Stimulated activated CD4-positive, alpha-beta T cell treated with anti-CD3 and anti-CD28 coated beads, TNF-alpha, amount 100 ng/mL, for 24 hours (primary cell): ENCODE measurements around the gene DYRK1A.
"Not testable (repeated sequence)": the region's sequence is repeated elsewhere in the genome, so short reads cannot be mapped to it uniquely, and the experiment has no call there.

Experiments used
- DNase-seq, 3 experiments: peaks; one replicate each; pipeline ENCODE4 v3.0.0-alpha.2; 2020; ENCODE audit warnings: low read depth in 3 of 3

Gene DYRK1A

DNA sequence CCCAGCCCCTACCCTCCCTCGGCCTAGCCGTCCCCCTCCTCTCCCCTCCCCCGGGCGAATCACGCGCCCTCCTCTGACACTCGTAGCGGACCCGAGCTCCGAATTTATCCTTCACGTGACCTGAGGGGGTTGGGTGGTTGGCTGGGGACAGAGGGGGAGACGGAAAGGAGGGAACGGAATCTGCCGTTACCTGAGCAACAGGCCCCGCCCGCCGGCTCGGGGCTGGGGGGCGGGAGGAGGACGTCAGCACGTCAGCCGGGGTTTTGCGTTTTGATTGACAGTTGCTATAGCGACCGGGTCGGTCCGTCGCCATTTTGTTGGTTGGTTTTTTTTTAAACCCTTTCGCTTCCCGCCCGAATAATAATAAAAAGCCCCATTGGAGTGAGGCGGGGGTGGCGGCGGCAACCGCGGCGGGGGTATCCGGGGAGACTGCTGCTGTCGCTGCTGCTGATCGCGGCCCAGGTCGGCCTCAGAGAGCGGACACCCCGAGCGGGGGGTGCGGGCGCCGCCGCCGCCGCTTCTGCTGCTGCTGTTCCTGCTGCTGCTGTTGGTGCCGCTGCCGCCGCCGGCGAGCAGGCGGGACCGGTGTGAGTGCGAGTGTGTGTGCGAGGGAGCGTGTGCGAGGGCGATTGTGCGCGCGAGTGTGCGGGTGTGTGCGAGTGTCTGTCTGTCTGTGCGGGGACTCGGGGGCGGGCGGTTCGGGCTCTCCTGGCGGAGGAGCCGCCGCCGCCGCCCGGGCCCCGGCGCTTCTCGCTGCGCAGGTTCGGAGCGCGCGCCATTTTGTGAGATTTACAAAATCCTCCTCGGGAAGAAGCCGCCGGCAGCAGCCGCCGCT lies at the start of gene DYRK1A:
TSS of gene DYRK1A (plus strand) at position 292 of the 835 bp plus-strand sequence. CDS start 53,602 bp downstream, outside the sequence.
- DNase-seq, result peak; percentile 96 to 97 (median 96)

DNA sequence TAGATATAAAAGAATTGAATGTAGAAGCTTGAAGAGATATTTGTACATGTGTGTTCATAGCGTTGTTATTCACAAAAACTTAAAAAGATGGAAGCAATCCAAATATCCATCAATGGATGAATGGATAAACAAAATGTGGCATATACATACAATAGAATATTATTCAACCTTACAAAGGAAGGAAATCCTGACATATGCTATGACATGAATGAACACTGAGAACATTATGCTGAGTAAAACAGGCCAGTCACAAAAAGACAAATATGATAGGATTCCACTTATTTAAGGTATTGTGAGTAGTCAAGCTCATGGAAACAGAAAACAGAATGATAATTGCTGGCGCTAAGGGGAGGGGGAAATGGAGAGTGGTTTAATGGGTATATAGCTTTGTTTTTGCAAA lies 47.0 kb upstream of the DYRK1A start:
- DNase-seq, result no peak

DNA sequence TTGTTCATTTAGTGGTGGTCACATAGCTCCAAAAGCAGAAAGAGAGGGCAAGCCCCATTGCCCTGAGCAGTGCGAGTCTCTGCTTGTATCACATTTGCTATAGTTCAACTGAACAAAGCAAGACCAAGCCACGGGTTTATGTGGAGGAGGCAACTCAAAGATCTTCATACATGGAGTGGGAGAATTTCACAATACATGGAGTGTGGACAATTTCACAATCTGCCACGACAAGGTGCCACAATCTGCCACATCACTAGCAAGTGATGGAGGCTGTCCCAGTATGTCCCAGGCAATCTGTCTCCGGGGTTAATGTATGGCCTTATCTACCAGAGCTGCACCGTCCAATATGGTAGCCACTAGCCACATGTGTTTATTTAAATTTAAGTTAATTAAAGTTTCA lies 44.5 kb upstream of the DYRK1A start:
- DNase-seq, result no peak

DNA sequence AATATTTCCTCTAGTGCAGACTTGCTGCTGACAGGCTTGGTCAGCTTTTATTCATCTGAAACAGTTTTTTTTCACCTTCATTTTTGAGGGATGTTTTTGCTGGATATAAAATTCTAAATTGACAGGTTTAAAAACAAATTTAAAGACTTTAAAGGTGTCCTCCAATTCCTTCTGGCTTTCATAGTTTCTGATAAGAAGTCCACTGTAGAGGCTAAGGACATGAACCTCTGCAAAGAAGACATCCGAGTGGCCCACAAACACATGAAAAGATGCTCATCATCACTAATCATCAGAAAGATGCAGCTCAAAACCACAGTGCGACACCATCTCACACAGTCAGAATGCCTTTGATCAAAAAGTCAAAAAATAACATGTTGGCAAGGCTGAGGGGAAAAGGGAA lies 42.0 kb upstream of the DYRK1A start:
- DNase-seq, result no peak

DNA sequence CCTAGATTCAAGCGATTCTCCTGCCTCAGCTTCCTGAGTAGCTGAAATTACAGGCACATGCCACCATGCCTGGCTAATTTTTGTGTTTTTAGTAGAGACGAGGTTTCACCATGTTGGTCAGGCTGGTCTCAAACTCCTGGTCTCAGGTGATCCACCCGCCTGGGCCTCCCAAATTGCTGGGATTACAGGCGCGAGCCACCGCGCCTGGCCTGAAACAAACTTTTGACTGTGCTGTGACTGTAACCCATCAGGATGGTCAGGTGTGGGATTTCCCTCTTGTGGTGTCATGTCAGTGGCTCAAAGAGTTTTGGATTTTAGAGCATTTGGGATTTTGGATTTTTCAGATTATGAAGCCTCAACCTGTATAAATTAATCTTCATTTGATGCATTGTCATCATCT lies 38.4 kb upstream of the DYRK1A start:
- not testable (repeated sequence) for DNase-seq

DNA sequence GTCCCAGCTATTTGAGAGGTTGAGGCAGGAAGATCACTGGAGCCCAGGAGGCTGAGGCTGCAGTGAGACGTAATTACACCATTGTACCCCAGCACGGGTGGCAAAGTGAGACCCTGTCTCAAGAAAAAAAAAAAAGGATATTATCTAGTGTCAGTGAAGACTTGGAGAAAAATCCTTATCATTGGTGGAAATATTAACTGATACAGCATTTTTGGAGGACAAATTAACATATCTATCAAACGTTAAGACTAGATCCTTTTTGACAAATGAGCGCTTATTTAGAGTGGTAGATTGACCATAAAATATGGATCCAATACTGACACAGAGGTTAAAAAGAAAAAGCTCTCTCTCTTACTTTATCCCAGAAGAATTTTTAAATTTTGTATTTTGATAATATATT lies 35.2 kb upstream of the DYRK1A start:
- DNase-seq, result no peak

DNA sequence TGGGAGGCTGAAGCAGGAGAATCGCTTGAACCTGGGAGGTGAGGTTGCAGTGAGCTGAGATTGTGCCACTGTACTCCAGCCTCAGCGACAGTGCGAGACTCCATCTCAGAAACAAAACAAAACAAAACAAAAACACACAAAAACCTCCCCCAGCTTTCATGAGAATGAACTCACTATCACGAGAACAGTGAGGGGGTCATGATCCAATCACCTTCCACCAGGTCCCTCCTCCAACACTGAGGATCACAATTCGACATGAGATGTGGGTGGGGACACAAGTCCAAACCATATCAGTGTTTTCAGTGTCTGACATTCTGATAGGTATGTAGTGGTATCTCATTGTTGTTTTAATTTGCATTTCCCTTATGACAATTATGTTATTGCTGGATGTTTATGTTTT lies 31.5 kb upstream of the DYRK1A start:
- no peak for DNase-seq

DNA sequence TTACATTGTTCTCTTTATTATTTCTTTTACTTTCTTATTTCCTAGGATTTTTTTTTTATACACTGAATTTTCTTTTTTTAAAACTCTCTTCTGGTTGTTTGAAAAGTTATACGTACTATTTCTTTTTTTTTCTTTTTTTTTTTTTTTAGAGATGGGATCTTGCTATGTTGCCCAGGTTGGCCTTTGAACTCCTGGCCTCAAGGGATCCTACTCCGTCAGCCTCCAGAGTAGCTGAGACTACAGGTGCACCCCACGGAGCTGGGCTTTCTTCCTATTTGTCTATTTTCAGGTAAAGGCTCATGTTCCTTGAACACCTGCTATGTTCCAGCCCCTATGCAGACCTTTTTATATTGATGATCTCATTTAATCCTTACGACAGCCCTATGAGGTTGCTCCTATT lies 29.4 kb upstream of the DYRK1A start:
- no peak for DNase-seq

DNA sequence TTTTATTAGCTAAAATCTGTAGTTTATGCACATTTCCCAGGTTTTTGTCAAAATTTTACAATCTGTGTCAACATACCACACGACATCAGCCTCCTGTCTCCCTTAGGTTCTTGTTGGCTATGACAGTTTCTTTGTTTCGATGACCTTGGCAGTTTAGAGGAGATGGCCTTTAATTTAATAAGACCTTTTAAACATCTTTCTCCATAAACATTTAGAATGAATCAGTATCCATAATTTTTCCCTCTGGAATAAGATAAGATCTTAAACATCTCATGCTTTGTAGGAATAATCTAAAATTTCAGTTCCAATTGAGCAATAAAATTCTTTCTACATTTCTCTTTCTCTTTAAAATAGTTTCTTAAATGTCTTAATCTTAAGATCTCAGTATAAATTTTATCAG lies 28.7 kb upstream of the DYRK1A start:
- no peak for DNase-seq

DNA sequence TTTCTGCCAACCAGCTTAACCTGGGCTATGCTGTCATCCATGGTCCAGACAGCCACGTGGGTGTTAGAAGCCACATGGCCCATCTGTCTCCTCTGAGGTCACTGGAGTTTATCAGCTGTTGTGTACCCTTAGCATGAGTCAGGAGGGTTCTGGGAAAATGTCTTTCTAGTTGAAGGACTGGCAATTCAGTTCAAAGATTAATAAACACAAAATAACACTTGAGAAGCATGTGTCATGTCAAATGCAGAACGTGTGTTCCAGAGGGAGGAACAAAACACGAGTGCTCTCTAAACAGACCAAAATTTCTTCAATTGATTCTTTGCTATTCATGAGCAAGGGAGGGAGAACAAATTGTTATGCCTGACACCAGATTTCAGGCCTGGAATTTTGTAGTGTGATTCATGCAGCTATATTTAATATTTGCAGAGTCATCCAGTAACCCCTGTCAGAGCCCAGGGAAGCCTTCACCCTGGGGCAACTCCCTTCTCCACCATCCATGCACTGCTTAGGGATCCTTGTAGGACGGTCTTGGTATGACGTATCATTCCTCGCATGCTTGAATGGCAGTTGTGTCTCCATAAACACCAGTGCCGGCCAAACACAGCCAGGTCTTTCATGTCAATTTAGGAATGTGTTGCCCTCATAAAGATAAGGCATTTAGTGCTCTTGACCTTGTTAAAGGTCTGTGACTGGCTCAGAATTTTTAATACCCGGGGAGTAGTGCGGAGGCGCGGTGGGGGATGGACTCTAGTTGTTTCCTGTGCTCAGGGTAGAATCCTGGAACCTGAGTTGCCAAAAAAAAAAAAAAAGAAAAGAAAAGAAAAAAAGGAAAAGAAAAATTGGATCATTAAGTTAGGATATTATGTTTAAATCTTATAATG lies 27.7 kb upstream of the DYRK1A start:
- DNase-seq, result no peak

DNA sequence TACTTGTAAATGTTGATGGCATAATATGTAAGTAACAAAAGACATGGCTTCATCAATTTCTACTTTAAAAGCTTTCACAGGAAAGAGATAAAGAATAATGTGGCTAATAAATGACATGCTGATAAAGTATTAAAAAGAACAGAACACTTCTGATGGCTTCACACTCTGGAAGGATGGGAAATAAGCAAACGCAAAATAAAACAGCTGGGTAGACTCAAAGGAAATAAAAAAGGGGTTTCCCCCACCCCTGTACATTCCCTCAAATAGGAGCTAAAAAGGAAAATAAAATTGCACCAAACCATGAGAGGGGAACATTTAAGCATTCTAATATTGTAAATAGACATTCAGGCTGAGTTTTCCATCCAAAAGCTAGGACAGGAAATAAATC lies 27.0 kb upstream of the DYRK1A start:
- no peak for DNase-seq

DNA sequence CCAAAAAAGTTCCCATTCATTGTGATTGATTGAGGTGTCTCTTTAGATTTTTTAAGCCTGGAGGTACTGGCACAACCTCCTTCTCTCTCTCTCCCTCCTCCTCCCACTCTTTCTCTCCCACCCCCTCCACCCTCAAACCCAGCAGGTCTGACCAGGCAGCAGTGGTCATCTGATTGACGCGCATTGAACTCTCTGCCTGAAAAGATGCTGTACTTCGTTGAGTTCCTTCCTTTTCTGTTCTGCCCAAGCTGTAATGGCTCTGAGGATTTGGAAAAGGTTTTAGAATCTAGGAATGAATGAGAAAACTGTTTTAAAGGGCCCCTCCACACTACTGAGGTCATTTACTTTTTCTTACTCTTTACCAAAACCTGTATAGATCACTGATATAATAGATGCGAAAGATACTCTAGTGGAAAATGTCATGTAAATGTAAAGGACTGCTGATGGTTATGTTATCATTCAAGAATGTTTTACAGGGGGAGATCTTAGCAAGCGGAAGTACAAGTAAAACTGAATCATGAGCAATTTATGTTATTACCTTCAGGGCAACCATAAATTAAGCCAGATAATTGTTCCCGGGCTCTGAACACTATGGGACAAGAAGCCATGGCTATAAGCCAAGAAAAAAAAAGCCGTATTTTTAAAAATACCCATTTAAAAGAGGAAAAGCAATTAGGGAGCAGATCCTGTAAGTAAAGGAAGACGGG lies 25.2 kb upstream of the DYRK1A start:
- DNase-seq, result no peak

DNA sequence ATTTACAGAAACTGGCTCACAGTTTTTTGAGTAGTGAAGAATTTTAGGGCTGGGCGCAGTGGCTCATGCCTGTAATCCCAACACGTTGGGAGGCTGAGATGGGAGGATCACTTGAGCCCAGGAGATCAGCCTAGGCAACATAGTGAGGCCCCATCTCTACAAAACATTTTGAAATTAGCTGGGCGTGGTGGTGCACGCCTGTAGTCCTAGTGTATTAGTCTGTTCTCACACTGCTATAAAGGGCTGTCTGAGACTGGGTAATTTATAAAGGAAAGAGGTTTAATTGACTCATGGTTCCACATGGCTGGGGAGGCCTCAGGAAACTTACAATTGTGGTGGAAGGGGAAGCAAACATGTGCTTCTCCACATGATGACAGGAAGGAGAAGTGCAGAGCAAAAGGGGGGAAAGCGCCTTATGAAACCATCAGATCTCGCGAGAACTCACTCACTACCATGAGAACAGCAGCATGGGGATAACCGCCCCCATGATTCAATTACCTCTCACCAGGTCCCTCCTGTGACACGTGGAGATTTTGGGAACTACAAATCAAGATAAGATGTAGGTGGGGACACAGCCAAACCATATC lies 24.4 kb upstream of the DYRK1A start:
- no peak for DNase-seq

DNA sequence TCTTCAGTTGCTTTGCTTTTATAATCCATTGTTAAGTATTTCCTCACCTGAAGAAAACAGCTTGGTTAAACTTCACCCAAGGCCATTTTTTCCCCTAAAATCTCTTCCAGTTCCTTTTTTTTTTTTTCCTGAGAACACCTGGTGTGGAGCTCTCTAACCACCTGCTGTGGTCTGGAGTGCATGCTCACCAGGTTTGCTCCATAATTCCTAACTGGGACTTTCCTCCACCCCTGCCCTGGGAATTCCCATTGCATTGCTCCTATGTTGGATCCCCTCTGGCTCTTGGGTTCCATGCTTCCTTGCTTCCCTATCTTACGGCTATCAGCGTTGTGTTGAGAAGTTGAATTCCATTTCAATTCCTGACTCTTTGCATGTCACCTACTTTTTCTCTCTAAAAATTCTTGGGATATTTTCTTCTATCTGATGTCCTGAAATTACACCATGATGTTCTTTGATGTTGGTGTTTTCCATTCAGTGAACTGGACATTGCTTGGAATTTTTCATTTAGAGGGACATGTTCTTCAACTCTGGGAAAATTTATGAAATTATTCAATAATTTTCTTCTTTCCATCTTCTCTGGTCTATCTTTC lies 19.6 kb upstream of the DYRK1A start:
- DNase-seq, result no peak

DNA sequence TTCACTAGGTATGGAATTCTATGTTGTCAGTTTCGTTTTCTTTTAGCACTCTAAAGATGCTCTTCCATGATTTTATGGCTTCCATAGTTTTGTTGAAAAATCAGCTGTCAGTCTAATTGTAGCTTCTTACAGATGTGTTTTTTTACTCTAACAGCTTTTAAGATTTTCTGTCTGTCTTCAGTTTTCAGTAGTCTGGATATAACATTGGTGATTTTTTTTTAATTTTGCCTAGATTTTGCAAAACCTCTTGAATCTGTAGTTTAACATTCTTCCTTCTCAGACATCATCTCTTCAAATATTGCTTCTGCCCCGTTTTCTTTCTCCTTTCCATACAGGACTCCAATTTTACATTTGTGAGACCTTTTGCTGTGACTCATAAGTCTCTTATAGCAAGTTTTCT lies 17.9 kb upstream of the DYRK1A start:
- no peak for DNase-seq

DNA sequence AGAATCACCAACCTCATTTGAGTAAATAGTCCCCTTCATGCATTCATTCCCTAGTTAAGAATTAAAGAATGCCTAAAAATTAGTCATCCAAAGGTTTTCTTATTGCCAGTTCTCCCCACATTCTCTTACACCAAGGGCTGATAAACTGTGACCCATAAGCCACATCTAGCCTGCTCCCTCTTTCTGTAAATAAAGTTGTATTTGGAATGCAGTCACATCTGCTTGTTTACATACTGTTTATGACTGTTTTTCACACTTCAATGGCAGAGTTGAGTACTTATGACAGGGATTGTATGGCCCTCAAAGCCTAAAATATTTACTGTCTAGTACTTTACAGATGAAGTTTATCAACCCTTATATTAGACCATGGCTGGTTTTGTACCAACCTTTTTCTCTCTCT lies 16.1 kb upstream of the DYRK1A start:
- no peak for DNase-seq

DNA sequence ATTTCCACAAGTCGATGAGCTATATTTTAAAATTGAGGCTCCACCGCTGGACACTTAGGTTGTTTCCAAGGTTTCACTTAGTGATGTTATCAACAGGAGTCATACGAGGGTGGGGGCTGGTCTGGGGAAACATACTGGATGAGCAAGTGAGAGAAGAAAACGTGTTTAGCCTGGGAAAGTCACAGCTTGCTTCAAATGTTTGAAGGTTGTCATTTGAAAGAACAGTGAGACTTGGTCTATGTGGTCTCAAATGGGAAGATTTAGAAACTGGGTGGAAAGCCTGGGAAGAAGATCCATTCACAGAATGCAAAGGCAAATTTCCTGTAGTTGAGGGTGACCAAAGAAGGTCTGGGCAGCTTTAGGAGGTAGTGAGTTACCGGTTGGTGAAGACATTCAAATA lies 9.9 kb upstream of the DYRK1A start:
- no peak for DNase-seq

DNA sequence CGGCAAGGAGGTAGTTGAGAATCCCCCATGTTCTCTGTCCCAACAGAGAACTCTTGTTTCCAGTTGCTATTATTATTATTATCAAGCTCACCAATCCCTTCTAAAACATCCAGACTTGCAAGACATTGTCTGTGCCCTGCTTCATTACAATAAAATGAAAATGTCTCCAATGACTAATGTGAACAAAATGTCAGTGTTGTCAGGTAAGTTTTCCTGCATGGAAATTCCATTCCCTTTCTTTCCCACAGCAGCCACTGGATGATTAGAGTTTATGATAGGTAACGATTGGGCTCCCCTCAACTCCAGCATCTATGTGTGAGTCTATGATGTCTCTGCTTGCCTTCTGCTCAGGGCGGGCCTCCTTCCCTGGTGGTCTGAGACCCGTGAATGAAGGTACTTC lies 8.9 kb upstream of the DYRK1A start:
- DNase-seq, result no peak

DNA sequence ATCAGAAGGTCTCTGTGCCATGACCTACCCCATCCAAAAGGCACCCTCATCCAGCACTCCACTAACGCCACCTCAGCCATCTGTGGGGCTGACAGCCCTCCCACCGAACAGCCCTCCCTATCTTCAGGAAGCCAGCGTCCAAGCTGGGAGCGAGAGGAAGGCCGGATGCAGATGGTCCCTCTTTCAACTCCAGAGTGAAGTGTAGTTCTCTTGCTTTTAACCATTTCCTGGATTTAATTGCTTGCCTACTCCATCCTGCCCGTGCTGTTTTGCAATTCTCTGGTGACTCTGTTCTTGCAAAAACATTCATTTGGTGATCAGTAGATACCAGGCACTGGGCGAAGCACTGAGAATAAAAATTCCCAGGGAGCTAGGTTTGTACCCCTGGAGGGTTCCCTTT lies 8.2 kb upstream of the DYRK1A start:
- no peak for DNase-seq

DNA sequence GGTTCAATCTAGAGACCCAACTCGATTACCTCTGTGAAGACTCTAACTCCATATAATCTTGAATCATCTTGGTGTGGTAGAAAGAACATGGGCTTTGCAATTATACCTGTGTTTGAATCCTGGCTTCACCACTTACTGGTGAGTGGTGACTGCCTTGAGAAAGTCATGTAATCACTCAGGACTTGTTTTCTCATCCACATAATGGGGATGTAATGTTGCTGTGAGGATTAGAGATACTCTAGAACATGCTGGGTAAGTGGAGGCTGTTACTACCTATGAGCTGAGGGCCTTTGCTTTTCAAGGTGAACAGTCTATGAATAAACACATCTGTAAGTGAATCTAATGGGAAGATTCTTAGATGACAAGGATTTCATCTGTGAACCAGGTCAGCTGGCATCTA lies 2.6 kb upstream of the DYRK1A start:
- no peak for DNase-seq

DNA sequence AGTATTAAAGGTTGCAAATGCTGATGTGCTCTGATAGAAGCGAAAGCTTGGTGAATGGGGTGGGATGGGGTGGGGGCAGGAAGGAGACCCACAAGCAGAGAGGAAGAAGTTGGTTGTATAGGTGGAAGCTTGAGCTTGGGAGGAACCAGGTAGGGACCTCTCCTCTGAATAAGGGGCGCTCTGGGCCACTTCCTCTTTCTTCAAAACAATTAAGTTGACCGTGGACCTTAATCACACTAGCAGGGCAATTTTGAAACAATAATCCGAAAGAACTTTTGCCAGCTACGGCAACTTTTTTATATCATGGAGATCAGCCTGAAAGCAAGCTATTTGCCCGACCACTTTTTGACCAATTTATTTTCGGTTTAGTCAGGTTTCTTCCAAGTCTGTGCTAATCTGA lies 1.9 kb upstream of the DYRK1A start:
- DNase-seq, result no peak
